HepG2 (cell line): ENCODE results near the gene TRAF3. TPM values are rescaled to one million over a fixed set of nuclear protein-coding genes. Genes with fewer than 3 reads are reported as not detected.

Experiments
- ATF1 ChIP-seq: IDR thresholded peaks from 2 replicates; pipeline ENCODE4 v1.6.1; 2016; ENCODE audit warnings: mild to moderate bottlenecking, control low read depth
- BCL6 ChIP-seq: IDR thresholded peaks from 2 replicates; pipeline ENCODE4 v1.6.1; 2016; ENCODE audit warnings: missing genetic modification reagents, missing compliant biosample characterization
- GZF1 ChIP-seq: sonication (generic); formaldehyde crosslinking; IDR thresholded peaks from 2 replicates; pipeline ENCODE4 v1.5.1; 2020; ENCODE audit warnings: mild to moderate bottlenecking, missing genetic modification reagents
- IRX3 ChIP-seq: sonication (generic); formaldehyde crosslinking; IDR thresholded peaks from 2 replicates; pipeline ENCODE4 v1.8.1; 2023; ENCODE audit warnings: mild to moderate bottlenecking, low read depth, missing genetic modification reagents, borderline replicate concordance
- NCOR1 ChIP-seq: fragments of 200-600 bp; sonication (generic); IDR thresholded peaks from 2 replicates; pipeline ENCODE4 v1.7.0; 2017; ENCODE audit warnings: antibody characterized with exemption, low read length, borderline replicate concordance
- NFE2 ChIP-seq: sonication (generic); formaldehyde crosslinking; IDR thresholded peaks from 2 replicates; pipeline ENCODE4 v1.4.0; 2020; ENCODE audit warnings: missing genetic modification reagents
- NFRKB ChIP-seq: fragments of 450-650 bp; IDR thresholded peaks from 2 replicates; pipeline ENCODE4 v1.6.1; 2017
- SRSF4 ChIP-seq: fragments of 200-400 bp; formaldehyde crosslinking; IDR thresholded peaks from one replicate; pipeline ENCODE4 v1.6.1; 2018; ENCODE audit warnings: mild to moderate bottlenecking, low read depth, low read length, moderate library complexity; ENCODE audit not compliant: poor library complexity, severe bottlenecking
- TAF15 ChIP-seq: fragments of 200-400 bp; formaldehyde crosslinking; IDR thresholded peaks from one replicate; pipeline ENCODE4 v1.6.1; 2018; ENCODE audit warnings: mild to moderate bottlenecking, low read depth, low read length; ENCODE audit not compliant: poor library complexity, severe bottlenecking
- ZC3H13 ChIP-seq: sonication (generic); formaldehyde crosslinking; IDR thresholded peaks from 2 replicates; pipeline ENCODE4 v1.8.1; 2023; ENCODE audit warnings: mild to moderate bottlenecking, missing genetic modification reagents, moderate library complexity
- ZNF124 ChIP-seq: sonication (generic); formaldehyde crosslinking; IDR thresholded peaks from 2 replicates; pipeline ENCODE4 v1.4.0; 2020; ENCODE audit warnings: missing genetic modification reagents
- ZNF17 ChIP-seq: sonication (generic); formaldehyde crosslinking; IDR thresholded peaks from 2 replicates; pipeline ENCODE4 v1.5.0; 2020; ENCODE audit warnings: mild to moderate bottlenecking, missing genetic modification reagents
- ZNF33A ChIP-seq: sonication (generic); formaldehyde crosslinking; IDR thresholded peaks from 2 replicates; pipeline ENCODE4 v1.5.1; 2020; ENCODE audit warnings: missing genetic modification reagents, mild to moderate bottlenecking, moderate library complexity, borderline replicate concordance
- ZNF496 ChIP-seq: sonication (generic); formaldehyde crosslinking; IDR thresholded peaks from 2 replicates; pipeline ENCODE4 v1.8.1; 2023; ENCODE audit warnings: mild to moderate bottlenecking, moderate library complexity, missing genetic modification reagents; ENCODE audit not compliant: insufficient replicate concordance
- ZNF709 ChIP-seq: sonication (generic); formaldehyde crosslinking; IDR thresholded peaks from 2 replicates; pipeline ENCODE4 v1.5.0; 2020; ENCODE audit warnings: mild to moderate bottlenecking, missing genetic modification reagents
- ZNF747 ChIP-seq: sonication (generic); formaldehyde crosslinking; IDR thresholded peaks from 2 replicates; pipeline ENCODE4 v1.8.1; 2023; ENCODE audit warnings: missing genetic modification reagents, mild to moderate bottlenecking, borderline replicate concordance
- polyA plus RNA-seq, 8 experiments: library from polyadenylated mRNA; depleted of rRNA in 3 of 8; stranded (reverse) in 7 of 8; unstranded in 1 of 8; fragments of >200 nt; fragmentation: Illumina TruSeq in 4 of 8; extraction: Trizol in 4 of 8; gene quantifications; 2 replicates each; pipeline versions ENCODE4 v1.2.1 to v1.2.3, GENCODE V29; 2011 to 2016; ENCODE audit warnings: low read depth in 4 of 8, missing spikeins in 1 of 8, mixed read lengths in 1 of 8; ENCODE audit not compliant: insufficient read depth in 1 of 8
- total RNA-seq, 5 experiments: library from RNA; depleted of rRNA; stranded (reverse); fragments of >200 nt; fragmentation: Illumina TruSeq; extraction: Trizol; gene quantifications; 2 replicates each; pipeline ENCODE4 v1.2.3, GENCODE V29; 2016; ENCODE audit warnings: low read depth in 1 of 5
- TF ChIP-seq, protein P1 (sequence below): sonication (generic); formaldehyde crosslinking; IDR thresholded peaks from 2 replicates; pipeline ENCODE4 v1.4.0; 2020; ENCODE audit warnings: missing genetic modification reagents
- TF ChIP-seq, protein P2 (sequence below): sonication (generic); formaldehyde crosslinking; IDR thresholded peaks from 2 replicates; pipeline ENCODE4; 2020; ENCODE audit warnings: missing genetic modification reagents, mild to moderate bottlenecking, borderline replicate concordance

TRAF3 gene
- total and polyA plus RNA-seq, 2 of the 13 experiments (the other 11 are each of a cell fraction or from before 2014, with no cell fraction given), result 6.9 to 12.2 TPM

DNA sequence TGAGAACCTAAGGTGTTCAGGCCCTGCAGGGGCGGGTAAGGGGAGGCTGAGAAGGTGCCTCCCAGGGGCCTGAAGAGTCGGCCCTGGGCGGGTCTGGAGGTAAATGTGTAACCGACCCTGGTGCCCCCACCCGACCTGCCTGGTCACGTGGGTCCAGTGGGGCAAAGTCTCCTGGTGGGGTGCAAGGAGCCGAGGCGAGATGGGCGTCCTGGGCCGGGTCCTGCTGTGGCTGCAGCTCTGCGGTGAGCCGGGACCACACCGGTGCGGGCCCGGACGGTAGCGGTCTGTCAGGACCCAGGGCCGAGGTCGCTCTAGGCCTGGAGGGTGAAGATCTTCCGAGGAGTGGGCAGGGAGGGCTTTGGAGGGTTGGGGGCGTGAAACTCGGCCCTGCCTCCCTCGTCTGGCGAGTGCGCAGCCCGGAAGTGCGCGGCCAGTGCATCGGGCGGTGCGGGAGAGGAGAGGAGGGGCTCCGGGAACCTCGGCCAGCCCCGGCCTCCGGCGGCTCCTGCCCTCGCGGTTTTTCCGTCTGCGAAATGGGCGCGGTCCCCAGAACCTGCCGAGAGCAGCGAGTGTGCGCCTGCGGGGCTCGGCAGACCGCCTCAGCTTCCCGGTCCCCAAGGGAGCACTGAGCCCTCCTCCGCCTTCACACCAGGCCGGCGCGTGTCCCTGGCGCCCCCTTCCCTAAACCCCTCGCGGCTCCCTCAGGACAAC is 145.4 kb downstream of the TRAF3 start, which contains the start of gene AMN (continued):
- TF ChIP-seq, protein P1, sequence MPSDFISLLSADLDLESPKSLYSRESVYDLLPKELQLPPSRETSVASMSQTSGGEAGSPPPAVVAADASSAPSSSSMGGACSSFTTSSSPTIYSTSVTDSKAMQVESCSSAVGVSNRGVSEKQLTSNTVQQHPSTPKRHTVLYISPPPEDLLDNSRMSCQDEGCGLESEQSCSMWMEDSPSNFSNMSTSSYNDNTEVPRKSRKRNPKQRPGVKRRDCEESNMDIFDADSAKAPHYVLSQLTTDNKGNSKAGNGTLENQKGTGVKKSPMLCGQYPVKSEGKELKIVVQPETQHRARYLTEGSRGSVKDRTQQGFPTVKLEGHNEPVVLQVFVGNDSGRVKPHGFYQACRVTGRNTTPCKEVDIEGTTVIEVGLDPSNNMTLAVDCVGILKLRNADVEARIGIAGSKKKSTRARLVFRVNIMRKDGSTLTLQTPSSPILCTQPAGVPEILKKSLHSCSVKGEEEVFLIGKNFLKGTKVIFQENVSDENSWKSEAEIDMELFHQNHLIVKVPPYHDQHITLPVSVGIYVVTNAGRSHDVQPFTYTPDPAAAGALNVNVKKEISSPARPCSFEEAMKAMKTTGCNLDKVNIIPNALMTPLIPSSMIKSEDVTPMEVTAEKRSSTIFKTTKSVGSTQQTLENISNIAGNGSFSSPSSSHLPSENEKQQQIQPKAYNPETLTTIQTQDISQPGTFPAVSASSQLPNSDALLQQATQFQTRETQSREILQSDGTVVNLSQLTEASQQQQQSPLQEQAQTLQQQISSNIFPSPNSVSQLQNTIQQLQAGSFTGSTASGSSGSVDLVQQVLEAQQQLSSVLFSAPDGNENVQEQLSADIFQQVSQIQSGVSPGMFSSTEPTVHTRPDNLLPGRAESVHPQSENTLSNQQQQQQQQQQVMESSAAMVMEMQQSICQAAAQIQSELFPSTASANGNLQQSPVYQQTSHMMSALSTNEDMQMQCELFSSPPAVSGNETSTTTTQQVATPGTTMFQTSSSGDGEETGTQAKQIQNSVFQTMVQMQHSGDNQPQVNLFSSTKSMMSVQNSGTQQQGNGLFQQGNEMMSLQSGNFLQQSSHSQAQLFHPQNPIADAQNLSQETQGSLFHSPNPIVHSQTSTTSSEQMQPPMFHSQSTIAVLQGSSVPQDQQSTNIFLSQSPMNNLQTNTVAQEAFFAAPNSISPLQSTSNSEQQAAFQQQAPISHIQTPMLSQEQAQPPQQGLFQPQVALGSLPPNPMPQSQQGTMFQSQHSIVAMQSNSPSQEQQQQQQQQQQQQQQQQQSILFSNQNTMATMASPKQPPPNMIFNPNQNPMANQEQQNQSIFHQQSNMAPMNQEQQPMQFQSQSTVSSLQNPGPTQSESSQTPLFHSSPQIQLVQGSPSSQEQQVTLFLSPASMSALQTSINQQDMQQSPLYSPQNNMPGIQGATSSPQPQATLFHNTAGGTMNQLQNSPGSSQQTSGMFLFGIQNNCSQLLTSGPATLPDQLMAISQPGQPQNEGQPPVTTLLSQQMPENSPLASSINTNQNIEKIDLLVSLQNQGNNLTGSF (CRISPR knock-in tag), result no peak
- TF ChIP-seq ZNF496 (no peak), ZNF747 (CRISPR knock-in tag) (peak; percentile 86; the same call in 1 of the 2 replicates), NFRKB (no peak), SRSF4 (no peak), ZNF17 (CRISPR knock-in tag) (no peak), ZNF124 (CRISPR knock-in tag) (0 out of 2 replicates have a peak, but pooled peaks have one; percentile 43), NCOR1 (peak; percentile 63; the same call in 1 of the 2 replicates), ZNF709 (peak; percentile 51; the same call in 1 of the 2 replicates), ZC3H13 (CRISPR knock-in tag) (peak; percentile 70; the same call in 1 of the 2 replicates), NFE2 (no peak), ZNF33A (CRISPR knock-in tag) (no peak), TAF15 (no peak), IRX3 (CRISPR knock-in tag) (0 out of 2 replicates have a peak, but pooled peaks have one; percentile 22), ATF1 (CRISPR knock-in tag) (no peak), GZF1 (CRISPR knock-in tag) (peak; percentile 74; the same call in 1 of the 2 replicates), BCL6 (CRISPR knock-in tag) (peak; percentile 46)
- TF ChIP-seq, protein P2, sequence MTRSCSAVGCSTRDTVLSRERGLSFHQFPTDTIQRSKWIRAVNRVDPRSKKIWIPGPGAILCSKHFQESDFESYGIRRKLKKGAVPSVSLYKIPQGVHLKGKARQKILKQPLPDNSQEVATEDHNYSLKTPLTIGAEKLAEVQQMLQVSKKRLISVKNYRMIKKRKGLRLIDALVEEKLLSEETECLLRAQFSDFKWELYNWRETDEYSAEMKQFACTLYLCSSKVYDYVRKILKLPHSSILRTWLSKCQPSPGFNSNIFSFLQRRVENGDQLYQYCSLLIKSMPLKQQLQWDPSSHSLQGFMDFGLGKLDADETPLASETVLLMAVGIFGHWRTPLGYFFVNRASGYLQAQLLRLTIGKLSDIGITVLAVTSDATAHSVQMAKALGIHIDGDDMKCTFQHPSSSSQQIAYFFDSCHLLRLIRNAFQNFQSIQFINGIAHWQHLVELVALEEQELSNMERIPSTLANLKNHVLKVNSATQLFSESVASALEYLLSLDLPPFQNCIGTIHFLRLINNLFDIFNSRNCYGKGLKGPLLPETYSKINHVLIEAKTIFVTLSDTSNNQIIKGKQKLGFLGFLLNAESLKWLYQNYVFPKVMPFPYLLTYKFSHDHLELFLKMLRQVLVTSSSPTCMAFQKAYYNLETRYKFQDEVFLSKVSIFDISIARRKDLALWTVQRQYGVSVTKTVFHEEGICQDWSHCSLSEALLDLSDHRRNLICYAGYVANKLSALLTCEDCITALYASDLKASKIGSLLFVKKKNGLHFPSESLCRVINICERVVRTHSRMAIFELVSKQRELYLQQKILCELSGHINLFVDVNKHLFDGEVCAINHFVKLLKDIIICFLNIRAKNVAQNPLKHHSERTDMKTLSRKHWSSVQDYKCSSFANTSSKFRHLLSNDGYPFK (CRISPR knock-in tag), result peak; percentile 58; the same call in 1 of the 2 replicates
